ENCODE measurements around the gene TRPV6. TPM values are rescaled to one million over a fixed set of nuclear protein-coding genes. Genes with fewer than 3 reads are reported as not detected.

The TRPV6 gene
- total RNA-seq, 1 donor from 2014 or later: 0.38 TPM

GRCh38 chr7:142874409-142874808 is 11.1 kb downstream of the TRPV6 start:
- intact Hi-C loops (cut with DNase I): no loop called here

GRCh38 chr7:142873871-142874270 is 11.7 kb downstream of the TRPV6 start:
- no peak for DNase-seq
- intact Hi-C loops (cut with DNase I): no loop called here
- TF ChIP-seq CTCF (IDR thresholded peaks at IDR 0.05): no peak
- Histone ChIP-seq H3K4me1 (no peaks in the 10 kb centered on the region), H3K27me3 (no peaks in the 10 kb centered on the region), H3K27ac (no peak overlapping the region), H3K9me3 (no peaks in the 10 kb centered on the region), H3K4me3 (no peak overlapping the region), H3K36me3 (no peaks in the 10 kb centered on the region)
- no peak for ATAC-seq

More at GRCh38 chr7:142874409-142874808, 11.1 kb downstream of the TRPV6 start:
- no peak for ATAC-seq
- no peak for DNase-seq
- Histone ChIP-seq H3K27me3 (no peaks in the 10 kb centered on the region), H3K4me1 (no peaks in the 10 kb centered on the region), H3K27ac (no peak overlapping the region), H3K4me3 (no peak overlapping the region), H3K9me3 (no peaks in the 10 kb centered on the region), H3K36me3 (no peaks in the 10 kb centered on the region)
- no peak for TF ChIP-seq CTCF (IDR thresholded peaks at IDR 0.05)

GRCh38 chr7:142873281-142873784 is 12.2 kb downstream of the TRPV6 start:
- Histone ChIP-seq H3K27ac (no peak overlapping the region), H3K4me1 (no peaks in the 10 kb centered on the region), H3K9me3 (no peaks in the 10 kb centered on the region), H3K36me3 (no peaks in the 10 kb centered on the region), H3K4me3 (no peak overlapping the region), H3K27me3 (no peaks in the 10 kb centered on the region)
- DNase-seq (no peak), ATAC-seq (peak; percentile 39)
- peak; percentile 47 for TF ChIP-seq CTCF (IDR thresholded peaks at IDR 0.05)
- intact Hi-C loops (cut with DNase I): no loop called here

- Histone ChIP-seq H3K36me3 (no peaks in the 10 kb centered on the region), H3K27me3 (no peaks in the 10 kb centered on the region), H3K9me3 (no peaks in the 10 kb centered on the region), H3K4me1 (no peaks in the 10 kb centered on the region), H3K4me3 (no peak overlapping the region), H3K27ac (no peak overlapping the region)
- intact Hi-C loops (cut with DNase I): no loop called here
- no peak for ATAC-seq
- TF ChIP-seq CTCF (IDR thresholded peaks at IDR 0.05): no peak
- DNase-seq: no peak
These were observed 13.4 kb downstream of the TRPV6 start for GRCh38 chr7:142872106-142872675.

- no peak for DNase-seq
- no peak for ATAC-seq
- Histone ChIP-seq H3K27me3 (no peaks in the 10 kb centered on the region), H3K27ac (no peak overlapping the region), H3K4me3 (no peak overlapping the region), H3K36me3 (no peaks in the 10 kb centered on the region), H3K4me1 (no peaks in the 10 kb centered on the region), H3K9me3 (no peaks in the 10 kb centered on the region)
- intact Hi-C loops (cut with DNase I): no loop called here
- TF ChIP-seq CTCF (IDR thresholded peaks at IDR 0.05): no peak
These were observed 14.1 kb downstream of the TRPV6 start for GRCh38 chr7:142871260-142872105.

Data from upper lobe of right lung (tissue), 1 donor.